Prostate gland (tissue), 2 donors: ENCODE measurements around the gene NUMA1.

Source experiments
- CTCF ChIP-seq, 4 experiments: fragments of 200-600 bp in 2 of 4; fragments of 450-650 bp in 2 of 4; sonication (generic) in 2 of 4; IDR thresholded peaks; 1 replicate in 3 of 4; 2 replicates in 1 of 4; pipeline ENCODE4 v1.5.1; 2016 to 2019; ENCODE audit warnings: antibody characterized with exemption in 4 of 4, mild to moderate bottlenecking in 2 of 4, moderate library complexity in 2 of 4
- POLR2A ChIP-seq: fragments of 450-650 bp; IDR thresholded peaks from one replicate; pipeline ENCODE4 v1.6.1; 2016; ENCODE audit warnings: antibody characterized with exemption, mild to moderate bottlenecking
- POLR2AphosphoS5 ChIP-seq: sonication (generic); formaldehyde crosslinking; IDR thresholded peaks from one replicate; pipeline ENCODE4 v1.6.1; 2017; ENCODE audit warnings: antibody characterized with exemption

DNA sequence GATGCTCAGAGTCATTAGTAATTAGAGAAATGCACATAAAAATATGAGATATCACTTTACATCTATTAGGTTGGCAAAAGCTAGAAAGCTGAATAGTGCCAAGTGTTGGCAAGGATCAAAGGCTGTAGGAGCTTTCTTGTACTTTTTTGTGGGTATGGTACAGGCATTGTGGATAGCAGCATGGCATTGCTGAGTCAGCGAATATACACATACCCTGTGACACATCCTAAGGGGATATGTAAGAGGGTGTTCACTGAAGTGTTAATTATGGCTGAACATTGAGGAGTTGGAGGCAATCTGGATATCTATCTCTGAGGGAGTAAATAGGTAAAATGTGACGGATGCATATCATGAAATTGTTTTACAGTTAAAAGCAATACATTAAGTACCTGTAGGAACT, 108.7 kb downstream of the NUMA1 start:
- TF ChIP-seq CTCF (IDR thresholded peaks at IDR 0.05), result no peak
- TF ChIP-seq POLR2A, result no peak
- no peak for TF ChIP-seq POLR2AphosphoS5
